Stimulated activated CD4-positive, alpha-beta T cell treated with anti-CD3 and anti-CD28 coated beads, Interleukin-4, amount 100 ng/mL, for 24 hours (primary cell): ENCODE measurements around the gene CSGALNACT2.

Source experiments
- DNase-seq: peaks from one replicate; pipeline ENCODE4 v3.0.0-alpha.2; 2020

The CSGALNACT2 gene

GRCh38 chr10:43230909-43231522 is 92.8 kb downstream of the CSGALNACT2 start:
- DNase-seq: no peak

GRCh38 chr10:43231523-43232078 is 93.4 kb downstream of the CSGALNACT2 start:
- no peak for DNase-seq

GRCh38 chr10:43233601-43234430 is 95.6 kb downstream of the CSGALNACT2 start:
- no peak for DNase-seq

- DNase-seq: no peak
These were observed 96.3 kb downstream of the CSGALNACT2 start for GRCh38 chr10:43234471-43235041.
